NCI-H146 (cell line): ENCODE measurements around the gene FGD4.
A peak's percentile ranks its signal among the peaks of the same experiment; 100 is the strongest.
"Not testable (repeated sequence)": the region's sequence is repeated elsewhere in the genome, so short reads cannot be mapped to it uniquely, and the experiment has no call there.

ENCODE experiments used
- DNase-seq: peaks from one replicate; lab custom pipeline; 2025; lab: John Stamatoyannopoulos, UW

FGD4 gene

DNA sequence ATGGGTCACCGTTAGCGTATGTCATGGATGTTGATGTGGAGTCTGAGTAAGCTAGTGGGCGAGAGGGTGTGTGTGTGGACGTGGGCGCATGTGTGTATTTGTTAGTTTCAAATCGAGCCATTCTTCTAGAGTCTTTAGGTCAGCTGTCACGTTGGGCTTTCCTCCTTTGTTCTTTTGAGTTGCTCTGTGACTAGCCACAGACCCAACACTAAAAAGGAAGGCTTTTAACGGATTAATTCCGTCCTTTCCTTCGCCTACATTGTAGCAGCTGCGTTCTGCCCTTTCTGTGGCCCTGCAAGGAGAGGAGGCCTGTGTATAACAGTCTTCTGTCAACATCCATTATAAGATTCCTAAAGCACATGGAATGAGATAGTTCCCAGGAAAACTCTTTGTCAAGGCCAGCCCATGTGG lies 162.6 kb downstream of the FGD4 start:
- DNase-seq: no peak

DNA sequence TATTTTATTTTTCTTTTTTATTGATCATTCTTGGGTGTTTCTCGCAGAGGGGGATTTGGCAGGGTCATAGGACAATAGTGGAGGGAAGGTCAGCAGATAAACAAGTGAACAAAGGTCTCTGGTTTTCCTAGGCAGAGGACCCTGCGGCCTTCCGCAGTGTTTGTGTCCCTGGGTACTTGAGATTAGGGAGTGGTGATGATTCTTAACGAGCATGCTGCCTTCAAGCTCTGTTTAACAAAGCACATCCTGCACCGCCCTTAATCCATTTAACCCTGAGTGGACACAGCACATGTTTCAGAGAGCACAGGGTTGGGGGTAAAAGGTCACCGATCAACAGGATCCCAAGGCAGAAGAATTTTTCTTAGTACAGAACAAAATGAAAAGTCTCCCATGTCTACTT lies 163.1 kb downstream of the FGD4 start:
- not testable (repeated sequence) for DNase-seq

DNA sequence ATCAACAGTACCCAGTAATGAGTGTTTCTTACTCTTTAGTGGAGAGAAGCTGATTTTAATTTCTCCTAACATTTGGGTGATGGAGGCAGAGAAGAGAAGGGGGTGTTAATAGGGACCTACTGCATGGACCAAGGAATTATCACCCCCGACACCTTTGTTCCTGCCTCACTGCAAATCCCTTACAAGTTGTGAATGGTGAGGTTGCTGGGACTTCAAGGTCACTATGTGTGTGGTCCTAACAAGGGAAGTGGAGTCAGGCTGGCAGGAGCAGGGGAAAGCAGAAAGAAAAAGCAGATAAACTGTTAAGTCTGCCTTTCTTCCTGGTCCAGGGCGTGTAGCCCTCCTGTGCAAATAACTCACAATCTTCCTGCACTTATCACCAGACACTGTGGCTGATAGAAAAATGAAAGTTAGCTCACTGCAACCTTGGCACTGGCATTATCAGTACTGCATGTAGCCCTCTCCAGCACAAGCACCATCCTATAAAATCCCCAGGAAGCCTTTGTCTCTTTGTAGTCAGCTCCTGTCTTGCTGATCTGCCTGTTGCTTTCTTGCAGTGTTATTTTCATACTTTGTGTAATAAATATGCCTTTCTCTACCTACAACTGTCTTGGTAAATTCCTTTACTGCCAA lies 167.4 kb downstream of the FGD4 start:
- peak; percentile 12 for DNase-seq

DNA sequence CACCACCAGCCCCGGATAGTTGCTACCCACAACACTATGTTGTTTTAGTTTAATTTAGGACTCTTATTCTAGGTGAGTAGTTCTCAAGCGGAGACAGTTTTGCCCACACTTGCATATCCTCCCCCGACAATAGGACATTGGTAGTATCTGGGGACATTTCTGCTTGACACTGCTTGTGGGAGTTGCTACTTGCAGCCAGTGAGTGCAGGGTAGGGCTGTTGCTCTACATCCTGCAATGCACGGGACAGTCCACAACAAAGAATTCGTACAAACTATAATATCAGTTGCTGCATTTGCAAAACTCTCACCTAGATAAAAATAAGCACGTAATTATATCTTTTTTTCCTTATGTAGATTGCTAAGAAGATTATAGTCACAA lies 167.9 kb downstream of the FGD4 start:
- no peak for DNase-seq

DNA sequence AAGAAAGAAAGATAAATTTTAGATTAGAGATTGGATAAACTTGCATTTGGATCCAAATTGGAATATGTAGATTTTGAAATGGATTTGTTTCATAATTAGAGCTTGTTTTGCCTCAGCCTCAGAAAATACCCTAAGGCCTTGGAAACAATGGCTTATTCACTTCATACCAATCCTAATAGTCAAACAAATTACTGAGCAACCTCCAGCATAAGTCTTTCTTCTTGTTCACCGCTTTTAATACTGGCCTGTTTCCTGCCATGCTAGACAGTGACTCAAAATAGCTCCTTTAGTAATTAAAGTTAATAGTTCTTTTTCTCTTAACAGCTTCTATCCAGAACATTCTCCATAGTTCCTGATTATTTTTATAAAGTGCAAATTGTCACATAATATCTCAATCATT lies 168.9 kb downstream of the FGD4 start:
- DNase-seq: peak; percentile 68

DNA sequence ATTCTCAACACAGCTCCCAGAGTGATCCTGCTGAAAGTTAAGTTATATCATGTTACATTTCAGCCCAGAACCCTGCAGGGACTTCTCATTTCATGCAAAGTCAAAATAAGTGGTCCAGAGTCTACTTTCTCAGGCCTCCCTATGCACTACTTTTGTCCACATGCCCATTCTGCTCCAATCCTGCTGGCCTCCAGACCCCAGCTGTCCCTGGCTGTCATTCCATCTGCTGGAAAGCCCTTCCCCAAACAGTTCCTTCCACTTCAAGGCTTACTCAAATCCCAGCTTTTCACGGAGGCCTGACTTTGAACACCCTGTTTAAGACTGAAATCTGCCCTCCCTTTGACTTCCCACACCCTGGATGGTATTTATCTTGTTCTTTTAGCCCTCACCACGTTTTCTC lies 169.9 kb downstream of the FGD4 start:
- DNase-seq: peak; percentile 30

DNA sequence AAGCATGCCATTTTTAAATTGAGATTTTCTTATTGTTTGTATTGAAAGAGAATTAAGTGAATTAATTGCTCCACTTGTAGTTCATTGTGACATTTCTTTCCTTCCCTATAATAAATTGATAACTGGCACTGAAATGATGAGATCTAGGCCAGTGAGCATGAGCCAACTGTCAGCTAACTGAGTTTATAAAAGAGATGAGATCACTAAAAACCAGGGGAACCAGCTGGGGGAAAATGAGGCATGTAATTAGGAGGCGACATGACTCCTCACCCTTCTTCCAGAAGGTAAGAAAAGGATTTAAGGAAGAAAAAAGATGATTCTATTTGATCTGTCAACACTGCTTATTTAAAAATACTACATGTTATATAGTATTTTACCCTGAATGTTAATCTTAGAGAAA lies 175.2 kb downstream of the FGD4 start:
- DNase-seq: no peak

DNA sequence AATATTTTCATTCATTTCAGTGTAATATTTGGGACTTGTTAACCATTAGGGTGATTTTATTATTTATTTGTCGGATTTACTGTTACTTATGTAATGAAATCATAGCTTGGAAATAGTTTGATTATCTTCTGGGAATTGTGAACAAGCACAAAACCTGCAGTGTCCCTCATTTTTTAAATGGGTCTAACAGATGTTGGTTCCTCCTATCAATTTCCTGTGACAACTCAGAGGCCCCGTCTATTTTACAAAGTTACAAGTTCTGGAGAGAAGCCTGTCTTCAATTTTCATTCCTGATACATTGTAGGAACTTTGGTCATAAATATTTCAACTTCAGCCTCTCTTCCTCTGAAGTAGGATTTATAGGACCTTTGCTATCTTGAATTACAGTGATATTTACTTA lies 178.0 kb downstream of the FGD4 start:
- DNase-seq: no peak

DNA sequence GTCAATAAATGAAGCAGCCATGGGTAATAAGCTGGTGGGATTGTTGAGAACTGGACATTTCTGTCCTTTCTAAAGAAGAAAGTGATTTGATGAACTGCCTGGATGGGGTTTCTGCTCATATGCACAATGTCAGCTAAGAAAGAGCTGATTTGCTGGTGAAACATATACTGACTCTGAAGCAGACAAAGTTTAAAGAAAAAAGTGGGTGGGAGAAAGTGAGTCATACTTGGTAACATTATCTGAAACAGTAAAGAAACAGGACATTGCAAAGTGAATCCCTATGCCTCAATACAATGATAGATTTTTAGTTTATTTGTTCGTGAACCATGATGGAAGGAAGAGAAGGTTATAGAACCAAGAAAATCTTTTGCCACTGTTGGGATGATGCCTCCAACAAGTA lies 184.2 kb downstream of the FGD4 start:
- no peak for DNase-seq

DNA sequence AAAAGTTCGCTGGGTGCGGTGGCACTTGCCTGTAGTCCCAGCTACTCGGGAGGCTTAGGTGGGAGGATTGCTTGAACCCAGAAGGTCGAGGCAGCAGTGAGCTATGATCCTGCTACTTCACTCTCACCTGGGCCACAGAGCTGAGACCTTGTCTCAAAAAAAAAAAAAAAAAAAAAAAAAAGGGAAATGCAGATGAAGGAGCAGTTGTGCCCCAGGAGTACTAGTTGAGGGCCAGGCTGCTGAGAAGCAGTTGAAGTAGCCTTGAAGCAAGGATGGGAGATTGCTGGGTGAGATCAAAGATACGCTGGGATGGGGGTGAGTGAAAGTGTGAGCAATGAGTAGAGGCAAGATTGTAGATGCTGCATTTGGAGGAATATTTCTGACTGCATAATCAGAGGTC lies 186.3 kb downstream of the FGD4 start:
- DNase-seq: no peak

DNA sequence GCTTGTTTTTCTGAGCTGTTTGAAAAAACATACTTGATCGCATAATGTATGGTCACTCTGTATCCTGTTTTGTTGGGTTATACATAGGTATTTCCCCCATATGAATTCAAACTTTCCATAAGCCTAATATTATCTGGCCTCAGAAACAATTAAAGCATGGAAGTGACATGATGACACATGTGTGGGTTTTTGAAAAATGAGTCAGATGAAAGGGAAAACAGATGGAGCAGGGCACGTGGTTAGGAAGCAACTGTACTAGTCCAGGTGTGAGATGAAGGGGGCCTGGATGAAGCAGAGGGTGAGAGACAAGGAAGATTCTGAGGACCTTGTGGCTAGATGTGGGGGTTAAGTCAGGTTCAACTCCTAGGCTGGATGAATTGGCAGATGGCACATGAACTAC lies 187.0 kb downstream of the FGD4 start:
- no peak for DNase-seq

DNA sequence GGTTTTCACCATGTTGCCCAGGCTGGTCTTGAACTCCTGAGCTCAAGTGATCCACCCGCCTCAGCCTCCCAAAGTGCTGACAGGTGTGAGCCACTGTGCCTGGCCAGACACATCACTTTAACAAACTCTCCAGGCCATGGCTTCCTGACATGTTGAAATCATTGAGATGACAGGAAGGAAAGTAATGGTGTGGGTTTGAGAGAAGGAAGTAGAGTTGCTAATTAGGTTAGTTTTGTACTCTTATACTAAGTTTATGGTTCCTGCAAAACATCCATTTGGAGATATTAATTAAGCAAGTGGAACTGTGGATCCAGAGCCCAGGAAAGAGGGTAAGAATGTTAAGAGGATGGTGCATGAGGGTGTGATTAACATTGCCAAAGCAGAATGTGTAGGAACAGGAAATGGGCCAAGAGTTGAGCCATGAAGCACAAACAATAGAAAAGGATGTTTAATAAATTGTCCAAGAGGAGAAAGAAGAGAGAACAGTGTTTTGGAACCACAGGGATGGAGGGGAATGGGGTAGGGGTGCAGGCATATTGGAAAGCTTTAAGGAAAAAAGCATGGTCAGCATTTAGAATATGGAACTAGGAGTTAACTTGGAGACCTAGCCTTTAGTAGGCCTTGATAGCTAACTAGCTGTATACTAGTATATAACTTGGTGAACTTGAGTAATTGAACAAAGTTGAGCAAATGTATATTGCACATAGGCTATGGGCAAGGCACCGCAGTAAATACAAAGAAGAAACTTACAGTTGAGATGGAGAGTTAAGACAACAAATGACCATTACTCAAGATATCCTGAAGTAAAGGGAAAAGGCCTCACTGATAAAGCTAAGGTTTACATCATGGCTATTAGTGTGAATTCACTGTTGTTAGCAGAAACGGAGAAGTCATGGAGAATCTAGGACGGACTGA lies 188.5 kb downstream of the FGD4 start:
- DNase-seq: no peak

DNA sequence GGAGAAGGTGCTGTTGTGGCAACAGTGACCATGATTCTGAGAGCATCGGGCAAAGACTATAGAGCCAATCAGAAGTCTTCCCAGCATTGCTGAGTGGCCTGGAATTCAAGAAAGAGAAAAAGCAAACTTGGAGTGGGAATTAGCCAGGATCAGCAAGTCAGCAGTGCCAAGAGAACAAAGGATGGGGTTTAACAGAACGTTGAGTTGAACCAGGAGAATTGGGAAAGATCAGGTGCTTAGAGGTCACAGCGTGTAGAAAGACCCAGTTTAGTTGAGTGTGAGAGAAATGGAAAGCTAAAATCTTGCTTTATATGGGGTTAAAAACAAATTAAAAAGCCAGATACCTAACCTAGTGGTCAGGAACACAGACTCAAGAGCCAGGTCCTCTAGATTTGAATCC lies 189.2 kb downstream of the FGD4 start:
- no peak for DNase-seq

DNA sequence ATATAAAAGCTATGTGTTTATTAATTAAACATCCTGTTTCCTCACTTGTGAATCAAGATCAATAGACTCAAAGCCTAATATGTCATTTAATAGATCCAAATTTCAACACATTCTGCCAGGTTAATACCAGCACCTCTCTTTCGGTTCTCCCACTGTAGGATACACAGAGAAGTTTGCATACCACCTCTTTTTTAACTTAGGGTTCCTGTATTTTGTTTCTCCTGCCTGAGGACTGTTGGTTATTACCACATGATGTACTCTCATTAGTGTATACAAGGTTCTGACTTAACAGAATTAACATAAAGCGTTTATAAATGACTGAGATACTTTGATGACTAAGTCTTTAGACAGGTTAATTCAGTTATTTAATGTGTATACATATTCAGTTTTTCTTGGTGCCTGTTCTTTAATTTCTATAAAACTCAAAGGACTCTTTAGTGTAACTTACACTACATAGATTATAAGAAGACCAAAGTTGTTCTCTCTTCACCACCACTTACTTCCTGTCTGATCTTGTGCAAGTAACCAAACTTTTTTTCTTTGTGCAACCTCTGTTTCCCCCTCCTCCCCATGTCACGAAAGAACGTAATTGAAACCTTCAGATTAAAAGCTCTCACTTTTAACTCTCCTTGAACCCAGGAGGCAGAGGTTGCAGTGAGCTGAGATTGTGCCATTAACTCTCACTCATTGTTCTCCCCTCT lies 190.0 kb downstream of the FGD4 start:
- DNase-seq: no peak

DNA sequence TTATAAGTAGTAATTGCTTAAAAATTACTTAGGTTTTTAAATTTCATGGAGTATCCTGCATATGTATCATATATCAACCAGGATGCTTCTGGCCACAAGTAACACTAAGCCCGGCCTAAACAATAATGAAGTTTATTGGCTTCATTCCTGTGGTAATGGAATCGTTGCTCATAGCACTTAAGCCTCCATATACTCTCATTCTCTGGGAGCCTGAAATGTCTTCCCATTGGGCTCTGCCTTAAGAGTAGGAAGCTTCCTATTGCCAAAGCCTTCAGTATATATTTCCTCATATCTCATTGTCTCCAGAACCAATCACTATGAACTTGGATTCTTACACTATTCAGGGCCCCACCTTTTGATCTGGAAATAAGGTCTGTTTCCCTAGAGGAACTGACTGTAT lies 195.9 kb downstream of the FGD4 start:
- DNase-seq: no peak

DNA sequence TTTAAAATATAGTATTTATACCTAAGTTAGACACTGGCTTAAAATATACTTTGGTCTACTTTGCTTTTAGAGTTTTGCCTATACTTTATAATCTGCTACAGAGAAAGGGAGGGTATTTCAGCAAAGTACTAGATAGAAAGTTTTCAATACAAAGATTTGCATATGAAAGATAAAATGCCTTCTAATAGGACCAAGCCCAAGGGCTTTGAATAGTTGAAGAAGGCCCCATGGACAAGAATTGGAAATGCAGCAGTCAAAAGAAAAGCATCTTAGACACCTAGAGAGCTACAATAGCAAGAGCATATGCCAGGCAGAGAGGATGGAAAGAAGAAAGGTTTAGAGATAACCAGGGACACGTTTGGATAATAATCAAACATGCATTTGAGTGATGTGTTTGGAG lies 196.7 kb downstream of the FGD4 start:
- no peak for DNase-seq

DNA sequence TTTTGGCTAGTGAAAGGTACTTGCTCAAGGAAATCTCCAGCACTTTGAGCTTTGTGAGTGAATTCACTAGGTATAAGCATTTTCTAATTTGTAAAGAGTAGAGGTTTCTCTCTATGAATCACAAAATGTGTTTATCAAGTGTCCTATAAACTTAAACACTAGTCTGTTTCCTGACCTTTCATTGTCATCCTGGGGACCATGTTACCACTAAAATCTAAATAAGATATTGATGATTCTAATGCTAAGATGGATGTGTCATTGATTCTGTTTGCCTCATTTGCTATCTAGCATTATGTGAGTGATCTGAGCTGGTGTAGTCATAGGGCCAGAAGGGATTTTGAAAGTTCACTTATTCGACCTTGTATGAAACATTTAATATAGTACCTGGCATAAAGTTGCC lies 199.3 kb downstream of the FGD4 start:
- no peak for DNase-seq

DNA sequence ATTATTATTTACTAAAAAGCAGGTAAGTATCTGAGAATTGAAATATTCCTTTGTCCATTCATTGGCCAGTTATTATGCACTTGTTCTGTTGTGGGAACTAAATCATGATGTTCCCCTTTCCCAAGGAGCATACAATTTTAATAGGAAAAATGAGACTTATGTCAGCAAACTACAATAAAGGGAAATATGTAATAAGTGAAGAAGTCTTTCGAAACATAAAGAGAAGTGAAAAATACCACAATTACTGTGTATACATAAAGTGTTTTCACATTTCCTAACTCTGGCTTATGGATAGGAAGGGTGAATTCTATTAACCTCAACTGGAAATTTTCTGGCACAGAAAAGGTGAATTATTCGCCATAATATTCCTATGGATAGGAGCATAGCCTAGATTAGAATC lies 201.3 kb downstream of the FGD4 start:
- no peak for DNase-seq

DNA sequence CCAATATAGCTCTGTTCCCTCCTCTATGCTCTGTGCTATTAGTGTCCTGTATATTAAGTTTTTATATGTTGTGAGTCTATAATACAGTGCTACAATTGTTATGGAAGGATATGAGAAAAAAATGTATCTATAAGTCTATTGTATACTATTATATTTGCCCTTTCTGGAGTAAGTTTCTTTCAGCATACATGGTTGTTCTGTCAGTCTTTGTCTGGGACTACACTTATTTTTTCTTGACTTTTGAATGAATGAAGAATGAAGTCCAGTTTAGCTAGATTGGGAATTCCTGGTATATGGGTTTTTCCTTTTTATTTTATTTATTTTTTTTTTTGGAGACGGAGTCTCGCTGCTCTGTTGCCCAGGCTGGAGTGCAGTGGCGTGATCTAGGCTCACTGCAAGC lies 203.7 kb downstream of the FGD4 start:
- no peak for DNase-seq

DNA sequence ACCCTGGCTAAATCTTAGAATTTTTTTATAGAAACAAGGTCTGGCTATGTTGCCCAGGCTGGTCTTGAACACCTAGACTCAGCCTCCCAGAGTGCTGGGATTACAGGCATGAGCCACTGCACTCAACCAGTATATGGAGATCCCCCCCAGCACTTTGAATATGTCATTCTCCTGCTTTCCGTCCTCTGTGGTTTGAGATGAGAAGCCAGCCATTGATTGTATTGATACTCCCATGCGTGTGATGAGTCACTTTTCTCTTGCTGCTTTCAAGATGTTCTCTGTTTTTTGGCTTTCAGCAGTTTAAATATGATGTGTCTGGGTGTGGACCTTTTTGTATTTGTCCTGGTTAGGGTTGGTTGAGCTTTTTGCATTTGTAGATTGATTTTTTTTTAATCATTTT lies 204.5 kb downstream of the FGD4 start:
- DNase-seq: no peak

DNA sequence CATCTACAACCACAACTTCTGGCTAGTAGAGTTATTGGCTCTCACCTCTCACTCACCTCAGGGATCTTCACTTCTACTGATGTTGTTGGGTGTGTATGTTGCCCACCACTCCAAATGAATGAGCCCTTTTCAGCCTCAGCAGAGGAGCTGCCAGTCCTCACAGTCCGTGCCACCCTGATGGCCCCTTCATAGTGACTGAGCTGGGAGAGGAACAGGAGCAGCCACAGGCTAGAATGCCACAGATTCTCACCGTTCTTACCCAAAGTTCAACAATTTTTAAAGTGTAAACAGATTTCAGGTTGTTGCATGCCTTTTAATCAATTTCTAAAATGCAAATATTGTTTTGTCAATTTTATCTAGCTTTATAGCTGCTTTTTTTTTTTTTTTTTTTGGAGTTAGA lies 205.2 kb downstream of the FGD4 start:
- no peak for DNase-seq

DNA sequence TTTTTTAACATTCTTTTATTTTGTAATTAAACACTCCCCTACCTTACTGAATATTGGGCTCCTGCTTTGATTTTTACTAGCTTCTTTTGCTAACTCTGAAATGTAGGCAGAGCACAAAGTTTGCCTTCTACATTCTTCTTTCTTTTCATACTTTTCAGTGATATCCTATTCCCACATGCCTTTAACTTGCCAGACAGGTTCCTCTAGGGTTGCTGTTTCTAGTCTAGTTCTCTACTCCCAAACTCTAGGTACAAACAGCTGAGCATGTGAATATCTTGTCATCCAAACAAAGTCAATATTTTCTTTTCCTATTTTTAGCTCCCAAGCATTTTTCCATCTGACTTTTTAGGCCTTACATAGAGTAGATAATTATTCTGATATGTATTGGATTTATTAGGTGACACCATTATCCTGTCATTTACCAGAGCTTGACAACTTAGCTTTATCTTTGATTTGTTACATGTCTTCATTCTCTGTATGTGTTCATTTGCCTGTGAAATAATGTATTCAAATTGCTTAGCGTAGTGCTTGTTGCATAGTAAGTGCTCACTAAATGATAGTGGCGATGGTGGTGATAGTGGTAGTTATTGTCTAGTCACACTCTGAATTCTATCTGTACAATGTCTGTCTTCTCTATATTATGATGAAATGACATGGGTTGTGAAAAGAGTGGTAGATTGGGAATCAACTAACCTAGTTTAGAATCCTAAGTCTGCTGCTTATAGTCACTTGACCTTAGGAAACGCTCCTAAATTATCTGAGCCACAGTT lies 206.2 kb downstream of the FGD4 start:
- DNase-seq: no peak
